GM23338 (cell line): ENCODE measurements around the gene SLC35E2B.

Source experiments
- EZH2 ChIP-seq: fragments of 200-600 bp; sonication (generic); IDR thresholded peaks from one replicate; pipeline ENCODE4 v1.8.0; 2017; ENCODE audit warnings: antibody characterized with exemption, mild to moderate bottlenecking, low read depth; ENCODE audit not compliant: unreplicated experiment
- EZH2phosphoT487 ChIP-seq: fragments of 200-600 bp; sonication (generic); IDR thresholded peaks from one replicate; pipeline ENCODE4 v1.8.1; 2018; ENCODE audit warnings: antibody characterized with exemption; ENCODE audit not compliant: unreplicated experiment
- POLR2AphosphoS5 ChIP-seq: IDR thresholded peaks from 2 replicates; pipeline ENCODE4 v1.6.1; 2016; ENCODE audit warnings: antibody characterized with exemption, low read depth
- TF ChIP-seq, protein P1 (sequence below), 2 experiments: fragments of 200-600 bp in 1 of 2; sonication (generic) in 1 of 2; conservative IDR thresholded peaks; 2 replicates each; pipeline versions ENCODE4 v1.5.1 to v1.6.1; 2016 to 2017; ENCODE audit warnings: antibody characterized with exemption in 2 of 2, low read depth in 2 of 2, mild to moderate bottlenecking in 2 of 2, moderate library complexity in 1 of 2

- TF ChIP-seq EZH2, result no peak
- TF ChIP-seq, protein P1, sequence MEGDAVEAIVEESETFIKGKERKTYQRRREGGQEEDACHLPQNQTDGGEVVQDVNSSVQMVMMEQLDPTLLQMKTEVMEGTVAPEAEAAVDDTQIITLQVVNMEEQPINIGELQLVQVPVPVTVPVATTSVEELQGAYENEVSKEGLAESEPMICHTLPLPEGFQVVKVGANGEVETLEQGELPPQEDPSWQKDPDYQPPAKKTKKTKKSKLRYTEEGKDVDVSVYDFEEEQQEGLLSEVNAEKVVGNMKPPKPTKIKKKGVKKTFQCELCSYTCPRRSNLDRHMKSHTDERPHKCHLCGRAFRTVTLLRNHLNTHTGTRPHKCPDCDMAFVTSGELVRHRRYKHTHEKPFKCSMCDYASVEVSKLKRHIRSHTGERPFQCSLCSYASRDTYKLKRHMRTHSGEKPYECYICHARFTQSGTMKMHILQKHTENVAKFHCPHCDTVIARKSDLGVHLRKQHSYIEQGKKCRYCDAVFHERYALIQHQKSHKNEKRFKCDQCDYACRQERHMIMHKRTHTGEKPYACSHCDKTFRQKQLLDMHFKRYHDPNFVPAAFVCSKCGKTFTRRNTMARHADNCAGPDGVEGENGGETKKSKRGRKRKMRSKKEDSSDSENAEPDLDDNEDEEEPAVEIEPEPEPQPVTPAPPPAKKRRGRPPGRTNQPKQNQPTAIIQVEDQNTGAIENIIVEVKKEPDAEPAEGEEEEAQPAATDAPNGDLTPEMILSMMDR (conservative IDR thresholded peaks at IDR 0.05; ENCODE audit: low read depth in 2 of 2), result no peak
- TF ChIP-seq EZH2phosphoT487, result no peak
- no peak for TF ChIP-seq POLR2AphosphoS5
Observed at GRCh38 chr1:1687846-1688245, 4.7 kb downstream of the SLC35E2B start.
